ENCODE results near the gene B2M.

GRCh38 chr15:44715142-44715796, 4.0 kb downstream of the B2M start:
- TF ChIP-seq POLR2A (IDR thresholded peaks at IDR 0.05; ENCODE audit: low read length) (no peak), GATA1 (IDR thresholded peaks at IDR 0.05; ENCODE audit: low read depth, low read length) (no peak)

All from erythroblast (primary cell).